Uterus (tissue), 4 donors: ENCODE results near the gene MYPN. TPM values are rescaled to one million over a fixed set of nuclear protein-coding genes. Genes with fewer than 3 reads are reported as not detected.

Source experiments
- DNase-seq, 2 donors: peaks; one replicate each; pipeline ENCODE4 v3.0.0-alpha.2; 2019 to 2020
- H3K27ac ChIP-seq, 2 donors: fragments of 200-600 bp; sonication (generic); 1 replicate in 1 of 2; 2 replicates in 1 of 2; pipeline ENCODE4 v1.5.1; 2016 to 2018
- H3K27me3 ChIP-seq, 2 donors: fragments of 200-600 bp; sonication (generic); one replicate each; pipeline ENCODE4 v1.5.1; 2018 to 2019; ENCODE audit warnings: control low read depth in 1 of 2
- H3K36me3 ChIP-seq, 2 donors: fragments of 200-600 bp; sonication (generic); one replicate each; pipeline ENCODE4 v1.5.1; 2019; ENCODE audit warnings: control low read depth in 1 of 2
- H3K4me1 ChIP-seq, 2 donors: fragments of 200-600 bp; sonication (generic); one replicate each; pipeline ENCODE4 v1.5.1; 2018 to 2019; ENCODE audit warnings: control low read depth in 1 of 2
- H3K4me3 ChIP-seq, 2 donors: fragments of 200-600 bp; sonication (generic); 1 replicate in 1 of 2; 2 replicates in 1 of 2; pipeline ENCODE4 v1.5.1; 2018 to 2019; ENCODE audit warnings: mild to moderate bottlenecking in 1 of 2
- H3K9me3 ChIP-seq, 2 donors: fragments of 200-600 bp; sonication (generic); one replicate each; pipeline ENCODE4 v1.5.1; 2019; ENCODE audit warnings: control low read depth in 1 of 2
- CTCF ChIP-seq, 4 experiments: fragments of 200-600 bp in 2 of 4; fragments of 450-650 bp in 2 of 4; sonication (generic) in 2 of 4; IDR thresholded peaks; one replicate each; pipeline ENCODE4 v1.5.1; 2016 to 2019; ENCODE audit warnings: antibody characterized with exemption in 4 of 4, mild to moderate bottlenecking in 2 of 4, moderate library complexity in 1 of 4
- POLR2A ChIP-seq, 2 donors: fragments of 450-650 bp; IDR thresholded peaks; one replicate each; pipeline ENCODE4 v1.6.1; 2016; ENCODE audit warnings: antibody characterized with exemption in 2 of 2, mild to moderate bottlenecking in 1 of 2, moderate library complexity in 1 of 2
- intact Hi-C: fragments of 100-400 bp; cut with DNase I; formaldehyde crosslinking; loops from one replicate; pipeline ENCODE4 v1.15.1; 2023; ENCODE audit warnings: low total_unique reads
- total RNA-seq, 4 donors: library from RNA; depleted of rRNA in 3 of 4; stranded (reverse); fragments of >200 nt in 3 of 4; gene quantifications; one replicate each; pipeline versions ENCODE4 v1.1.0 to v1.2.4, GENCODE V29; 2014 to 2023
- donor health status: DM: yes; HTN: yes; CAD: no.

MYPN gene
- total RNA-seq, 4 donors from 2014 or later, result not detected

- no peaks in the 10 kb centered on the region for H3K9me3 ChIP-seq
- H3K4me3 ChIP-seq, result no peak overlapping the region
- H3K27ac ChIP-seq, result no peak overlapping the region
- no peaks in the 10 kb centered on the region for H3K27me3 ChIP-seq
- no peaks in the 10 kb centered on the region for H3K4me1 ChIP-seq
- TF ChIP-seq CTCF (IDR thresholded peaks at IDR 0.05), result no peak
- no peak for TF ChIP-seq POLR2A (IDR thresholded peaks at IDR 0.05)
- no peaks in the 10 kb centered on the region for H3K36me3 ChIP-seq
- intact Hi-C loops, result no loop called here
- DNase-seq, result no peak
Measured at GRCh38 chr10:68176797-68177196, 67.5 kb downstream of the MYPN start.

- no peak for TF ChIP-seq POLR2A (IDR thresholded peaks at IDR 0.05)
- TF ChIP-seq CTCF (IDR thresholded peaks at IDR 0.05), result no peak
- no peaks in the 10 kb centered on the region for H3K4me1 ChIP-seq
- H3K9me3 ChIP-seq, result no peaks in the 10 kb centered on the region
- H3K4me3 ChIP-seq, result no peak overlapping the region
- H3K27ac ChIP-seq, result no peak overlapping the region
- H3K27me3 ChIP-seq, result no peaks in the 10 kb centered on the region
- no peaks in the 10 kb centered on the region for H3K36me3 ChIP-seq
- intact Hi-C loops, result no loop called here
- DNase-seq, result no peak
Measured at GRCh38 chr10:68178592-68178991, 69.3 kb downstream of the MYPN start.

GRCh38 chr10:68179016-68179415, 69.7 kb downstream of the MYPN start:
- no peak for TF ChIP-seq POLR2A (IDR thresholded peaks at IDR 0.05)
- H3K27me3 ChIP-seq, result no peaks in the 10 kb centered on the region
- DNase-seq, result no peak
- no peaks in the 10 kb centered on the region for H3K4me1 ChIP-seq
- H3K4me3 ChIP-seq, result no peak overlapping the region
- H3K9me3 ChIP-seq, result no peaks in the 10 kb centered on the region
- intact Hi-C loops, result no loop called here
- no peak overlapping the region for H3K27ac ChIP-seq
- no peaks in the 10 kb centered on the region for H3K36me3 ChIP-seq

- TF ChIP-seq POLR2A (IDR thresholded peaks at IDR 0.05) (no peak), CTCF (IDR thresholded peaks at IDR 0.05) (no peak)
- no peaks in the 10 kb centered on the region for H3K9me3 ChIP-seq
- H3K27ac ChIP-seq, result no peak overlapping the region
- no peaks in the 10 kb centered on the region for H3K36me3 ChIP-seq
- H3K4me3 ChIP-seq, result no peak overlapping the region
- H3K27me3 ChIP-seq, result no peaks in the 10 kb centered on the region
- DNase-seq, result no peak
- intact Hi-C loops, result no loop called here
- H3K4me1 ChIP-seq, result no peaks in the 10 kb centered on the region
Measured at GRCh38 chr10:68180490-68180889, 71.2 kb downstream of the MYPN start.

- no peaks in the 10 kb centered on the region for H3K9me3 ChIP-seq
- intact Hi-C loops, result no loop called here
- no peak for TF ChIP-seq POLR2A (IDR thresholded peaks at IDR 0.05)
- TF ChIP-seq CTCF (IDR thresholded peaks at IDR 0.05), result no peak
- no peak for DNase-seq
- H3K27ac ChIP-seq, result no peak overlapping the region
- no peaks in the 10 kb centered on the region for H3K4me1 ChIP-seq
- H3K27me3 ChIP-seq, result no peaks in the 10 kb centered on the region
- no peak overlapping the region for H3K4me3 ChIP-seq
- H3K36me3 ChIP-seq, result no peaks in the 10 kb centered on the region
Measured at GRCh38 chr10:68184546-68184945, 75.3 kb downstream of the MYPN start.

GRCh38 chr10:68185085-68185484, 75.8 kb downstream of the MYPN start:
- TF ChIP-seq CTCF (IDR thresholded peaks at IDR 0.05) (no peak), POLR2A (IDR thresholded peaks at IDR 0.05) (no peak)
- no peaks in the 10 kb centered on the region for H3K36me3 ChIP-seq
- intact Hi-C loops, result no loop called here

More at GRCh38 chr10:68185085-68185484, 75.8 kb downstream of the MYPN start:
- Histone ChIP-seq H3K4me1 (no peaks in the 10 kb centered on the region), H3K27ac (no peak overlapping the region), H3K27me3 (no peaks in the 10 kb centered on the region), H3K4me3 (no peak overlapping the region), H3K9me3 (no peaks in the 10 kb centered on the region)
- no peak for DNase-seq
